Lower leg skin (tissue), 3 donors: Measurements from ENCODE around the gene BICDL2.

Experiments used
- CTCF ChIP-seq, 3 donors: fragments of 450-650 bp; IDR thresholded peaks; one replicate each; pipeline ENCODE4 v1.5.1; 2016; ENCODE audit warnings: antibody characterized with exemption in 3 of 3, mild to moderate bottlenecking in 3 of 3, moderate library complexity in 2 of 3
- POLR2A ChIP-seq, 2 donors: fragments of 450-650 bp; IDR thresholded peaks; one replicate each; pipeline ENCODE4 v1.6.1; 2016 to 2017; ENCODE audit warnings: antibody characterized with exemption in 2 of 2, mild to moderate bottlenecking in 1 of 2, moderate library complexity in 1 of 2

GRCh38 chr16:2985462-2985861, 51.3 kb downstream of the BICDL2 start:
- no peak for TF ChIP-seq CTCF (IDR thresholded peaks at IDR 0.05)
- TF ChIP-seq POLR2A (IDR thresholded peaks at IDR 0.05): no peak
